ENCODE results near the gene BAZ2B. TPM values are rescaled to one million over a fixed set of nuclear protein-coding genes. Genes with fewer than 3 reads are reported as not detected.

The BAZ2B gene
- total RNA-seq, 1 experiment from 2014 or later, result 34.9 TPM

DNA sequence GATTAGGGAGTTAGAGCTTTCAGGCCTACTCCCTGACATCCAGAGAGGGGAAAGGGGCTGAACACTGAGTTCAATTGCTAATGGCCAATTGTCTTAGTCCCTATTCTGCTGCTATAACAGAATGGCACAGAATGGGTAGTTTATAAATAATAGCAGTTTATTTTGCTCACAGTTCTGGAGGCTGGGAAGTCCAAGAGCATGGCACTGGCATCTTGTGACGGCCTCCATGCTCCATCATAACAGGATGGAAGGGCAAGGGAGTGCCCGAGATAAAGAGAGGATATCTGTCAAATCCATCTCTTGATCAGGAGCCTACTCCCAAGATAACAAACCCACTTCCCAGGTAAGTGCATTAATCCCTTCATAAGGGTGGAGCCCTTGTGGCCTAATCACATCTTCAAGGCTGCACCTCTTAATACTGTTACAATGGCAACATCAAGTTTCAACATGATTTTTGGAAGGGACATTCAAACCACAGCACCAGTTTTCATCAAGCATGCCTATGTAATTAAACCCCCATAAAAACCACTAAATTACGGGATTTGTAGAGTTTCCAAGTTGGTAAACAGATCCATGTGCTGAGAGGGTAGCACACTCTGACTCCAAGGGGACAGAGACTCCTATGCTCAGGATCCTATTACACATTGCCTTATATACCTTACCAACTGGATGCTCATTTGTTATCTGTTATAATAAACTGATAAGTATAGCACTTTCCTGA, 44.6 kb downstream of the BAZ2B start:
- no peaks in the 10 kb centered on the region for H3F3A ChIP-seq (ENCODE audit: insufficient read depth, low read depth)
- H3K27ac ChIP-seq, result no peak overlapping the region
- ChIA-PET POLR2A (ENCODE audit: unreplicated experiment) (no interaction called here), CTCF (no interaction called here)
- H4K20me1 ChIP-seq (ENCODE audit: insufficient read depth), result no peaks in the 10 kb centered on the region
- no peaks in the 10 kb centered on the region for H3K9me2 ChIP-seq (ENCODE audit: insufficient read depth)
- H2AFZ ChIP-seq, result no peak overlapping the region
- intact Hi-C loops (cut with micrococcal nuclease; ENCODE audit: unreplicated experiment), result no loop called here
- no peaks in the 10 kb centered on the region for H3K36me3 ChIP-seq (ENCODE audit: low read depth)
- DNase-seq, result no peak
- H3K79me2 ChIP-seq (ENCODE audit: low read depth), result no peaks in the 10 kb centered on the region
- no peak overlapping the region for H3K4me2 ChIP-seq
- H3K4me3 ChIP-seq, result no peak overlapping the region
- H3K9me3 ChIP-seq (ENCODE audit: insufficient read depth, low read depth), result no peaks in the 10 kb centered on the region
- H3K4me1 ChIP-seq (replicated peaks; ENCODE audit: insufficient read depth), result no peaks in the 10 kb centered on the region
- TF ChIP-seq, protein P1, sequence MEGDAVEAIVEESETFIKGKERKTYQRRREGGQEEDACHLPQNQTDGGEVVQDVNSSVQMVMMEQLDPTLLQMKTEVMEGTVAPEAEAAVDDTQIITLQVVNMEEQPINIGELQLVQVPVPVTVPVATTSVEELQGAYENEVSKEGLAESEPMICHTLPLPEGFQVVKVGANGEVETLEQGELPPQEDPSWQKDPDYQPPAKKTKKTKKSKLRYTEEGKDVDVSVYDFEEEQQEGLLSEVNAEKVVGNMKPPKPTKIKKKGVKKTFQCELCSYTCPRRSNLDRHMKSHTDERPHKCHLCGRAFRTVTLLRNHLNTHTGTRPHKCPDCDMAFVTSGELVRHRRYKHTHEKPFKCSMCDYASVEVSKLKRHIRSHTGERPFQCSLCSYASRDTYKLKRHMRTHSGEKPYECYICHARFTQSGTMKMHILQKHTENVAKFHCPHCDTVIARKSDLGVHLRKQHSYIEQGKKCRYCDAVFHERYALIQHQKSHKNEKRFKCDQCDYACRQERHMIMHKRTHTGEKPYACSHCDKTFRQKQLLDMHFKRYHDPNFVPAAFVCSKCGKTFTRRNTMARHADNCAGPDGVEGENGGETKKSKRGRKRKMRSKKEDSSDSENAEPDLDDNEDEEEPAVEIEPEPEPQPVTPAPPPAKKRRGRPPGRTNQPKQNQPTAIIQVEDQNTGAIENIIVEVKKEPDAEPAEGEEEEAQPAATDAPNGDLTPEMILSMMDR (conservative IDR thresholded peaks at IDR 0.05), result no peak
- no peak for TF ChIP-seq EZH2 (IDR thresholded peaks at IDR 0.05; ENCODE audit: low read depth)
- no TSS peak for BruUV-seq (replicated peaks)
- H3K27me3 ChIP-seq (ENCODE audit: insufficient read depth, low read depth), result no peaks in the 10 kb centered on the region

- TF ChIP-seq, protein P1 (conservative IDR thresholded peaks at IDR 0.05), result no peak
- TF ChIP-seq EZH2 (IDR thresholded peaks at IDR 0.05; ENCODE audit: low read depth), result no peak
- CTCF ChIA-PET, result no interaction called here
- no peaks in the 10 kb centered on the region for H3K36me3 ChIP-seq (ENCODE audit: low read depth)
- POLR2A ChIA-PET (ENCODE audit: unreplicated experiment), result no interaction called here
- intact Hi-C loops (cut with micrococcal nuclease; ENCODE audit: unreplicated experiment), result no loop called here
- no peaks in the 10 kb centered on the region for H3F3A ChIP-seq (ENCODE audit: insufficient read depth, low read depth)
- no TSS peak for BruUV-seq (replicated peaks)
- no peaks in the 10 kb centered on the region for H3K9me3 ChIP-seq (ENCODE audit: insufficient read depth, low read depth)
- no peaks in the 10 kb centered on the region for H3K9me2 ChIP-seq (ENCODE audit: insufficient read depth)
- H2AFZ ChIP-seq, result no peak overlapping the region
- no peak for DNase-seq
- no peak overlapping the region for H3K27ac ChIP-seq
- no peaks in the 10 kb centered on the region for H3K4me1 ChIP-seq (replicated peaks; ENCODE audit: insufficient read depth)
- no peak overlapping the region for H3K4me3 ChIP-seq
- no peaks in the 10 kb centered on the region for H3K27me3 ChIP-seq (ENCODE audit: insufficient read depth, low read depth)
- no peak overlapping the region for H3K4me2 ChIP-seq
- H4K20me1 ChIP-seq (ENCODE audit: insufficient read depth), result no peaks in the 10 kb centered on the region
- no peaks in the 10 kb centered on the region for H3K79me2 ChIP-seq (ENCODE audit: low read depth)
Measured at GRCh38 chr2:159564081-159564480, 52.3 kb downstream of the BAZ2B start.

DNA sequence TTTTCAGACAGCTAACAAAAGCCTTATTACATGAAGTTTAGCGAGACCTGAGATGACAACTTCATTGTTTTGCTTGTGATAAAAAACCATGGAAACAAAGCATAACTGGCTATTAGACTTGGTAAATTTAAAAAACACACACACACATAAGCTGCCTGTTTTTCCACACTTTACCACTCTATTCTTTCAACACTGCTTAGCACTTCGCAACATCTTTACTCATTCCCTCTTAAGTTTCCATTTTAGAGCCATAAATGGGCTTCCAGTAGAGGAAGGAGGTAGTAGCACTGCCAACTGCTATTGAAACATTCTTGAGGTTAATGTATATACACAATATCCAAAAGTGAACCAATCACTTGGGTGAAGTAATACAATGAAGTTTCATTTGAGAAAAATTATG, 54.1 kb downstream of the BAZ2B start:
- no TSS peak for BruUV-seq (replicated peaks)
- TF ChIP-seq EZH2 (IDR thresholded peaks at IDR 0.05; ENCODE audit: low read depth), result no peak
- TF ChIP-seq, protein P1 (conservative IDR thresholded peaks at IDR 0.05), result no peak
- CTCF ChIA-PET, result no interaction called here
- no peaks in the 10 kb centered on the region for H3K4me1 ChIP-seq (replicated peaks; ENCODE audit: insufficient read depth)
- H3K4me3 ChIP-seq, result no peak overlapping the region
- H3K79me2 ChIP-seq (ENCODE audit: low read depth), result no peaks in the 10 kb centered on the region
- intact Hi-C loops (cut with micrococcal nuclease; ENCODE audit: unreplicated experiment), result no loop called here
- H3K9me3 ChIP-seq (ENCODE audit: insufficient read depth, low read depth), result no peaks in the 10 kb centered on the region
- no peaks in the 10 kb centered on the region for H3F3A ChIP-seq (ENCODE audit: insufficient read depth, low read depth)
- no peaks in the 10 kb centered on the region for H3K36me3 ChIP-seq (ENCODE audit: low read depth)
- POLR2A ChIA-PET (ENCODE audit: unreplicated experiment), result no interaction called here
- H2AFZ ChIP-seq, result no peak overlapping the region
- H3K9me2 ChIP-seq (ENCODE audit: insufficient read depth), result no peaks in the 10 kb centered on the region
- no peak overlapping the region for H3K27ac ChIP-seq
- no peaks in the 10 kb centered on the region for H3K27me3 ChIP-seq (ENCODE audit: insufficient read depth, low read depth)
- no peak for DNase-seq
- no peak overlapping the region for H3K4me2 ChIP-seq
- no peaks in the 10 kb centered on the region for H4K20me1 ChIP-seq (ENCODE audit: insufficient read depth)

Data from PC-9 (cell line).